ENCODE data around the gene TCEANC.

GRCh38 chrX:13703135-13703534, 50.2 kb downstream of the TCEANC start:
- TF ChIP-seq POLR2AphosphoS5 (IDR thresholded peaks at IDR 0.05) (no peak), CTCF (IDR thresholded peaks at IDR 0.05) (no peak), POLR2A (IDR thresholded peaks at IDR 0.05) (no peak)
